Activated T-cell treated with anti-CD3 and anti-CD28 coated beads, Interleukin-2, amount 50 U/mL, for 1 hour (primary cell): ENCODE results near the gene PRDM10.
"Not testable (repeated sequence)": the region's sequence is repeated elsewhere in the genome, so short reads cannot be mapped to it uniquely, and the experiment has no call there.

Source experiments
- DNase-seq: peaks from one replicate; pipeline ENCODE4 v3.0.0-alpha.2; 2020

Gene PRDM10

GRCh38 chr11:130002352-130002845, at the start of gene PRDM10:
PRDM10 (minus strand) TSS chr11:130002835; CDS start chr11:129960964, 41,871 bp downstream.
- peak; percentile 94 for DNase-seq

GRCh38 chr11:130051082-130051481, 48.4 kb upstream of the PRDM10 start:
- no peak for DNase-seq

- no peak for DNase-seq
Measured at GRCh38 chr11:130050257-130050656, 47.6 kb upstream of the PRDM10 start.

GRCh38 chr11:130049328-130049771, 46.7 kb upstream of the PRDM10 start:
- DNase-seq = no peak

- no peak for DNase-seq
Measured at GRCh38 chr11:130047141-130047540, 44.5 kb upstream of the PRDM10 start.

GRCh38 chr11:130043575-130043974, 40.9 kb upstream of the PRDM10 start:
- DNase-seq = no peak

GRCh38 chr11:130042093-130042591, 39.5 kb upstream of the PRDM10 start:
- no peak for DNase-seq

GRCh38 chr11:130040281-130040940, 37.8 kb upstream of the PRDM10 start:
- DNase-seq = no peak

GRCh38 chr11:130037881-130038585, 35.4 kb upstream of the PRDM10 start:
- no peak for DNase-seq

GRCh38 chr11:130037058-130037457, 34.4 kb upstream of the PRDM10 start:
- no peak for DNase-seq

GRCh38 chr11:130034236-130034635, 31.6 kb upstream of the PRDM10 start:
- DNase-seq = no peak

- no peak for DNase-seq
Measured at GRCh38 chr11:130032931-130033330, 30.3 kb upstream of the PRDM10 start.

- DNase-seq = no peak
Measured at GRCh38 chr11:130031945-130032344, 29.3 kb upstream of the PRDM10 start.

- DNase-seq = no peak
Measured at GRCh38 chr11:130031056-130031455, 28.4 kb upstream of the PRDM10 start.

- DNase-seq = no peak
Measured at GRCh38 chr11:130029137-130029536, 26.5 kb upstream of the PRDM10 start.

GRCh38 chr11:130025371-130025770, 22.7 kb upstream of the PRDM10 start:
- DNase-seq = no peak

GRCh38 chr11:130024361-130024760, 21.7 kb upstream of the PRDM10 start:
- no peak for DNase-seq

- no peak for DNase-seq
Measured at GRCh38 chr11:130023204-130023603, 20.6 kb upstream of the PRDM10 start.

GRCh38 chr11:130022799-130023198, 20.2 kb upstream of the PRDM10 start:
- no peak for DNase-seq

GRCh38 chr11:130021606-130022005, 19.0 kb upstream of the PRDM10 start:
- not testable (repeated sequence) for DNase-seq

GRCh38 chr11:130020323-130020722, 17.7 kb upstream of the PRDM10 start:
- DNase-seq = no peak

GRCh38 chr11:130015846-130016245, 13.2 kb upstream of the PRDM10 start:
- DNase-seq = not testable (repeated sequence)

GRCh38 chr11:130008326-130008725, 5.7 kb upstream of the PRDM10 start:
- no peak for DNase-seq

- no peak for DNase-seq
Measured at GRCh38 chr11:130006929-130007328, 4.3 kb upstream of the PRDM10 start.
